ENCODE measurements around the gene DNALI1.
"Not testable (repeated sequence)": the region's sequence is repeated elsewhere in the genome, so short reads cannot be mapped to it uniquely, and the experiment has no call there.

DNALI1 gene

GRCh38 chr1:37556712-37557196 lies at the start of gene DNALI1:
TSS of gene DNALI1 (plus strand) at chr1:37556940. CDS start at chr1:37556995, 55 bp downstream.
- FAIRE-seq (no peak), DNase-seq (ENCODE audit: extremely low spot score, insufficient read length, low read depth) (peak; percentile 20)

GRCh38 chr1:37509181-37509580 lies 47.6 kb upstream of the DNALI1 start:
- DNase-seq (ENCODE audit: extremely low spot score, insufficient read length, low read depth) (no peak), FAIRE-seq (peak; percentile 65)

- DNase-seq (ENCODE audit: extremely low spot score, insufficient read length, low read depth): no peak
- no peak for FAIRE-seq
Measured at GRCh38 chr1:37513795-37514349, 42.9 kb upstream of the DNALI1 start.

GRCh38 chr1:37514350-37515184 lies 42.2 kb upstream of the DNALI1 start, which contains the start of gene MEAF6:
TSS of gene MEAF6 (minus strand) at chr1:37514766. CDS start at chr1:37514746, 20 bp downstream.
- DNase-seq (ENCODE audit: extremely low spot score, insufficient read length, low read depth) (peak; percentile 85), FAIRE-seq (peak; percentile 72)

GRCh38 chr1:37515185-37516034 lies 41.3 kb upstream of the DNALI1 start:
- FAIRE-seq: no peak

GRCh38 chr1:37517569-37517968 lies 39.2 kb upstream of the DNALI1 start:
- no peak for FAIRE-seq
- no peak for DNase-seq (ENCODE audit: extremely low spot score, insufficient read length, low read depth)

More at GRCh38 chr1:37515185-37516034, 41.3 kb upstream of the DNALI1 start:
- DNase-seq (ENCODE audit: extremely low spot score, insufficient read length, low read depth): no peak

- FAIRE-seq; DNase-seq (ENCODE audit: extremely low spot score, insufficient read length, low read depth): not testable (repeated sequence)
Measured at GRCh38 chr1:37518241-37518640, 38.5 kb upstream of the DNALI1 start.

GRCh38 chr1:37518929-37519328 lies 37.8 kb upstream of the DNALI1 start:
- not testable (repeated sequence) for FAIRE-seq; DNase-seq (ENCODE audit: extremely low spot score, insufficient read length, low read depth)

- FAIRE-seq (no peak), DNase-seq (ENCODE audit: extremely low spot score, insufficient read length, low read depth) (no peak)
Measured at GRCh38 chr1:37519613-37520012, 37.1 kb upstream of the DNALI1 start.

GRCh38 chr1:37529888-37530287 lies 26.9 kb upstream of the DNALI1 start:
- not testable (repeated sequence) for DNase-seq (ENCODE audit: extremely low spot score, insufficient read length, low read depth); FAIRE-seq

GRCh38 chr1:37532418-37533156 lies 24.2 kb upstream of the DNALI1 start:
- not testable (repeated sequence) for FAIRE-seq; DNase-seq (ENCODE audit: extremely low spot score, insufficient read length, low read depth)

GRCh38 chr1:37533317-37534093 lies 23.2 kb upstream of the DNALI1 start:
- FAIRE-seq (no peak), DNase-seq (ENCODE audit: extremely low spot score, insufficient read length, low read depth) (no peak)

- DNase-seq (ENCODE audit: extremely low spot score, insufficient read length, low read depth) (no peak), FAIRE-seq (no peak)
Measured at GRCh38 chr1:37537378-37537777, 19.4 kb upstream of the DNALI1 start.

- not testable (repeated sequence) for FAIRE-seq; DNase-seq (ENCODE audit: extremely low spot score, insufficient read length, low read depth)
Measured at GRCh38 chr1:37539154-37539553, 17.6 kb upstream of the DNALI1 start.

- no peak for DNase-seq (ENCODE audit: extremely low spot score, insufficient read length, low read depth)
- no peak for FAIRE-seq
Measured at GRCh38 chr1:37540036-37540785, 16.5 kb upstream of the DNALI1 start.

GRCh38 chr1:37544530-37544929 lies 12.2 kb upstream of the DNALI1 start:
- DNase-seq (ENCODE audit: extremely low spot score, insufficient read length, low read depth) (no peak), FAIRE-seq (no peak)

- FAIRE-seq (no peak), DNase-seq (ENCODE audit: extremely low spot score, insufficient read length, low read depth) (no peak)
Measured at GRCh38 chr1:37545019-37545418, 11.7 kb upstream of the DNALI1 start.

- FAIRE-seq (no peak), DNase-seq (ENCODE audit: extremely low spot score, insufficient read length, low read depth) (no peak)
Measured at GRCh38 chr1:37549341-37549740, 7.4 kb upstream of the DNALI1 start.

Data from GM18507 (cell line).